GM12864 (cell line): ENCODE results near the gene MYH9.

Experiments
- DNase-seq: peaks from one replicate; pipeline ENCODE4 v3.0.0-alpha.2; 2011; ENCODE audit warnings: low read depth
- H3K4me3 ChIP-seq: 2 replicates; pipeline ENCODE4 v1.5.1; 2011; ENCODE audit warnings: mild to moderate bottlenecking, low read depth, low read length, control low read depth
- TF ChIP-seq, protein P1 (sequence below): IDR thresholded peaks from 2 replicates; pipeline ENCODE4 v1.5.1; 2011; ENCODE audit warnings: low read depth, mild to moderate bottlenecking, moderate library complexity, low read length, control low read depth, inconsistent platforms; ENCODE audit errors: missing control alignments

The MYH9 gene

DNA sequence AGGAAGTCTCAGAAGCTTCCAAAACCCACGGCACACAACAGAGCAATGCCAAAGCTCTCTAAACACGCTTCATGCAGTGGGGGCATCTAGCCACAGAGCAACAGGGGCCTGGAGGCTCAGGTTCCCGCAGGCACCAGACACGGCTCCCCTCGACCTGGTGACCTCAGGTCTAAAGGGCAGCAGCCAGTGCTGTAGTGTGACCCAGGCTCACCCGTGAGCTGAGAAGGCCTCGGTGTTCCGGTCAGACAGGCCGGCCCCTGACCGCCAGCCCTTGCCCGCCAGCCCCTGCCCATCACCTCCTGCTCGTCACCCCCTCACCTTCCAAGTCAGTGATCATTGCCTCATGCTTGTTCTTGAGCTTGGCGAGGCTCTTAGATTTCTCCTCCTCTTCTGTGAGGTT, 89.2 kb downstream of the MYH9 start:
- no peak overlapping the region for H3K4me3 ChIP-seq
- TF ChIP-seq, protein P1, sequence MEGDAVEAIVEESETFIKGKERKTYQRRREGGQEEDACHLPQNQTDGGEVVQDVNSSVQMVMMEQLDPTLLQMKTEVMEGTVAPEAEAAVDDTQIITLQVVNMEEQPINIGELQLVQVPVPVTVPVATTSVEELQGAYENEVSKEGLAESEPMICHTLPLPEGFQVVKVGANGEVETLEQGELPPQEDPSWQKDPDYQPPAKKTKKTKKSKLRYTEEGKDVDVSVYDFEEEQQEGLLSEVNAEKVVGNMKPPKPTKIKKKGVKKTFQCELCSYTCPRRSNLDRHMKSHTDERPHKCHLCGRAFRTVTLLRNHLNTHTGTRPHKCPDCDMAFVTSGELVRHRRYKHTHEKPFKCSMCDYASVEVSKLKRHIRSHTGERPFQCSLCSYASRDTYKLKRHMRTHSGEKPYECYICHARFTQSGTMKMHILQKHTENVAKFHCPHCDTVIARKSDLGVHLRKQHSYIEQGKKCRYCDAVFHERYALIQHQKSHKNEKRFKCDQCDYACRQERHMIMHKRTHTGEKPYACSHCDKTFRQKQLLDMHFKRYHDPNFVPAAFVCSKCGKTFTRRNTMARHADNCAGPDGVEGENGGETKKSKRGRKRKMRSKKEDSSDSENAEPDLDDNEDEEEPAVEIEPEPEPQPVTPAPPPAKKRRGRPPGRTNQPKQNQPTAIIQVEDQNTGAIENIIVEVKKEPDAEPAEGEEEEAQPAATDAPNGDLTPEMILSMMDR, result no peak
- DNase-seq, result no peak

DNA sequence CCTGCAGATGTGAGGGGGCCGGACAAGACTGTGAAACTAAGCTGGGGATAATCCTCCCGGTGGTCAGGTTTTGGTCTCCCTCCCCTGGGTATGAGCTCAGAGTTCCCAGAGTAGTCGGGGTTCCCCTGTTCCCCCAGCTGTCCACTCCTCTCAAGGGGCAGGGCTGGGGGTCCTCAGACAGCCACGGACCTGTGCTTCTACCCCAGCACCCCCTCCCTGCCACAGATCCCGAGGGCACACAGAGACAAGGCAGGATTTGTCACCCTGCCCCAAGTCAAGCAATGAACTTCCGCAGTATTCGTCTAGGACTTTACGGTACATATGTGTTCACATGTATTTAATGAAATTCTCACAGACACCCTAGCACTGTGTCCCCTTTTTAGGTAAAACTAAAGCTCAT, 89.6 kb downstream of the MYH9 start:
- TF ChIP-seq, protein P1, result no peak
- DNase-seq, result no peak
- no peak overlapping the region for H3K4me3 ChIP-seq

GRCh38 chr22:36297568-36297967, 90.2 kb downstream of the MYH9 start:
- no peak for DNase-seq
- TF ChIP-seq, protein P1, result no peak
- H3K4me3 ChIP-seq, result no peak overlapping the region

DNA sequence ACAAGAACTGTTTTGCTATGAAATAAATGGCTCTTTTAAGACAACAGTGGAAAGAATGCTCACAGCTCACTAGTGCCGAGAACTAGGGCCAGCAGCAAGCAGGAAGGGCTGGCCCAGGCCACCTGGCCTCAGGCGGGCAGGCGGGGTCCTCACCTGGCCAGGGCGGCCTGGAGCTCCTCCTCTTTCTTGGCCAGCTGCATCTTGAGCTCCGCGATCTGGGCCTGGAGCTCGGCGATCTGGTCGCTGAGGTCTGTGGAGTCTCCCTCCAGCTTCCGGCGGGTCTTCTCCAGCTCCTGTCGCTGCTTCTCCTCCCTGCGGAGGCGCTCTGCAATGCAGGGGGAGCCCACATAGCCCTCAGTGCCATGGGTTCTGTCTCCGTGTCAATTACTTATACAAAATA, 91.1 kb downstream of the MYH9 start:
- no peak for DNase-seq
- TF ChIP-seq, protein P1, result no peak
- H3K4me3 ChIP-seq, result no peak overlapping the region

- TF ChIP-seq, protein P1, result no peak
- H3K4me3 ChIP-seq, result no peak overlapping the region
- no peak for DNase-seq
Measured at GRCh38 chr22:36295247-36295646, 92.5 kb downstream of the MYH9 start.

DNA sequence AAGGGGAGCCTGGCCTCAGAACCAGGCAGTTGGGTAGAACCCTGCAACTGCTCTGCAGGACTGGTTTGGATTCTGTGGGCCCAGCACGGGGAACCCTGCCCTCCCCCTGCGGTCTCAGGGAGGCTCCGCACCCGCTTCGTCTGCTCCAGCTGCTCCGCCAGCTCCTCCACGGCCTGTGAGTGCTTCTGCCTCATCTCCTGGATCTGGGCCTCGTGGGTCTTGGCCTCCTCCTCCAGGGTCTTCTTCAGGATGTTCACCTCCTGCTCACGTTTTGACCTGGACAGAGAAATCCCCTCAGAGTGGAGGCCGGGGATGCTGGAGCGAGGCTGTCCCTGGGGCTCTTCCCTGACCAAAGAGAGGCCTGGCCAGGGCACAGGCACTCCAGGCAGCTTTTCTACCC, 93.0 kb downstream of the MYH9 start:
- DNase-seq, result no peak
- no peak overlapping the region for H3K4me3 ChIP-seq
- TF ChIP-seq, protein P1, result no peak

DNA sequence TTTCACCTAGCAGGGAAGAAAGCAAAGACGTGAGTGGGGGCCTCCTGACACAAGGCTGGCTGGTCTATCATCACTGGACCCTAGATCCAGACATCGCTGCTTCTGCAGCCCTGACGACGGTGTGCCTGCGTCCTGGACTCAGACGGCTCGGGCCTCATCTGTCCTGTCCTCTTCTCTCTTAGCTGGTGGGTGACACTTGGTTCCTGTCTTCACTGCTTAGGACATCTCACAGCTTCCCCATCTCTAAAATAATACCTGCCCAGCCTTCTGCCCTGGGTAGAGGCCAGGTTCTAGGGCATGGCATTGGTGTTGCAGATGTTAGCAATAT, 93.5 kb downstream of the MYH9 start:
- DNase-seq, result no peak
- H3K4me3 ChIP-seq, result no peak overlapping the region
- TF ChIP-seq, protein P1, result no peak
